DMS79 (cell line): Measurements from ENCODE around the gene PLXNA4.

Source experiments
- DNase-seq: peaks from one replicate; lab custom pipeline; 2025; lab: John Stamatoyannopoulos, UW

The PLXNA4 gene

GRCh38 chr7:132562690-132563089, 13.6 kb downstream of the PLXNA4 start:
- no peak for DNase-seq

- no peak for DNase-seq
Measured at GRCh38 chr7:132561763-132562162, 14.5 kb downstream of the PLXNA4 start.

GRCh38 chr7:132560825-132561529, 15.3 kb downstream of the PLXNA4 start:
- DNase-seq: no peak

GRCh38 chr7:132560105-132560504, 16.2 kb downstream of the PLXNA4 start:
- no peak for DNase-seq

- DNase-seq: no peak
Measured at GRCh38 chr7:132558815-132559214, 17.5 kb downstream of the PLXNA4 start.

- DNase-seq: no peak
Measured at GRCh38 chr7:132557489-132558044, 18.7 kb downstream of the PLXNA4 start.

- DNase-seq: no peak
Measured at GRCh38 chr7:132554446-132554845, 21.8 kb downstream of the PLXNA4 start.

- no peak for DNase-seq
Measured at GRCh38 chr7:132553031-132553430, 23.2 kb downstream of the PLXNA4 start.

GRCh38 chr7:132551886-132552285, 24.4 kb downstream of the PLXNA4 start:
- no peak for DNase-seq

GRCh38 chr7:132551439-132551838, 24.8 kb downstream of the PLXNA4 start:
- DNase-seq: no peak

GRCh38 chr7:132548489-132549078, 27.7 kb downstream of the PLXNA4 start:
- no peak for DNase-seq

- DNase-seq: no peak
Measured at GRCh38 chr7:132547821-132548220, 28.4 kb downstream of the PLXNA4 start.

GRCh38 chr7:132546366-132547127, 29.7 kb downstream of the PLXNA4 start:
- DNase-seq: no peak

- no peak for DNase-seq
Measured at GRCh38 chr7:132545756-132546155, 30.5 kb downstream of the PLXNA4 start.

GRCh38 chr7:132544999-132545398, 31.3 kb downstream of the PLXNA4 start:
- DNase-seq: no peak

- DNase-seq: no peak
Measured at GRCh38 chr7:132544025-132544424, 32.2 kb downstream of the PLXNA4 start.

GRCh38 chr7:132542895-132543294, 33.4 kb downstream of the PLXNA4 start:
- DNase-seq: no peak

GRCh38 chr7:132541656-132542055, 34.6 kb downstream of the PLXNA4 start:
- DNase-seq: no peak

- no peak for DNase-seq
Measured at GRCh38 chr7:132537456-132538145, 38.7 kb downstream of the PLXNA4 start.

GRCh38 chr7:132536654-132537395, 39.4 kb downstream of the PLXNA4 start:
- no peak for DNase-seq

GRCh38 chr7:132533916-132534315, 42.4 kb downstream of the PLXNA4 start:
- no peak for DNase-seq

GRCh38 chr7:132532281-132532680, 44.0 kb downstream of the PLXNA4 start:
- DNase-seq: no peak
